GM12878 (cell line): Measurements from ENCODE around the gene DCTPP1. TPM values are rescaled to one million over a fixed set of nuclear protein-coding genes. Genes with fewer than 3 reads are reported as not detected.

ENCODE experiments used
- ATAC-seq: fragments of 200-7000 bp; cut with Tn5 transposase; 3 replicates; pipeline ENCODE4 v1.9.1; 2020; ENCODE audit warnings: mild to moderate bottlenecking, moderate library complexity
- BruUV-seq: library from RNA; stranded (reverse); fragments of 400-500 nt; replicated peaks from 2 replicates; lab custom pipeline; 2021; lab: Mats Ljungman, UMichigan
- CTCF ChIA-PET: fragments of 300-600 bp; sonication (Branson Sonifier 250); formaldehyde crosslinking; extraction: SDS; loops from one replicate; lab custom pipeline; 2021; ENCODE audit warnings: inconsistent platforms; lab: Yijun Ruan, JAX
- POLR2A ChIA-PET: fragments of 350-600 bp; formaldehyde crosslinking; extraction: SDS; loops from one replicate; lab custom pipeline; 2021; ENCODE audit warnings: inconsistent platforms; lab: Charles Lee
- RAD21 ChIA-PET: fragments of 300-600 bp; sonication (Branson Sonifier 250); formaldehyde crosslinking; loops from one replicate; lab custom pipeline; 2023; ENCODE audit warnings: antibody characterized with exemption; ENCODE audit not compliant: unreplicated experiment; lab: Charles Lee
- SMC1A ChIA-PET: fragments of 300-600 bp; sonication (Branson Sonifier 250); formaldehyde crosslinking; loops from one replicate; lab custom pipeline; 2023; ENCODE audit not compliant: unreplicated experiment, uncharacterized antibody; lab: Charles Lee
- DNase-seq: peaks from one replicate; pipeline ENCODE4 v3.0.0-alpha.2; 2011; ENCODE audit warnings: low read depth, low spot score
- FAIRE-seq: peaks from 3 replicates; lab custom pipeline; 2011; peaks lifted over from hg19 to GRCh38; lab: Jason Lieb, UNC
- H2AFZ ChIP-seq: 2 replicates; pipeline ENCODE4 v1.6.0; 2011; ENCODE audit warnings: low read depth, low read length, control low read depth; ENCODE audit not compliant: control insufficient read depth
- H3K27ac ChIP-seq: 2 replicates; pipeline ENCODE4 v1.5.1; 2011; ENCODE audit warnings: control low read depth; ENCODE audit not compliant: control insufficient read depth, insufficient read depth
- H3K27me3 ChIP-seq, 2 experiments: replicated peaks in 1 of 2; 2 replicates each; pipeline versions ENCODE4 v1.6.0 to v1.6.1; 2011; ENCODE audit warnings: low read length in 1 of 2; ENCODE audit not compliant: control insufficient read depth in 2 of 2, insufficient read depth in 2 of 2
- H3K36me3 ChIP-seq, 2 experiments: 2 replicates each; pipeline ENCODE4 v1.5.1; 2011; ENCODE audit warnings: low read length in 1 of 2; ENCODE audit not compliant: control insufficient read depth in 2 of 2, insufficient read depth in 2 of 2
- H3K4me1 ChIP-seq: 2 replicates; pipeline ENCODE4 v1.6.1; 2011; ENCODE audit warnings: mild to moderate bottlenecking, low read length, moderate library complexity, mixed read lengths; ENCODE audit not compliant: control insufficient read depth, insufficient read depth
- H3K4me2 ChIP-seq: 2 replicates; pipeline ENCODE4 v1.6.0; 2011; ENCODE audit warnings: control low read depth; ENCODE audit not compliant: control insufficient read depth, insufficient read depth
- H3K4me3 ChIP-seq: fragments of 200-600 bp; sonication (generic); 2 replicates; pipeline ENCODE4 v1.5.1; 2016
- H3K79me2 ChIP-seq: 2 replicates; pipeline ENCODE4 v1.6.0; 2011; ENCODE audit warnings: low read length; ENCODE audit not compliant: control insufficient read depth, insufficient read depth
- H3K9ac ChIP-seq: 2 replicates; pipeline ENCODE4 v1.8.0; 2011; ENCODE audit warnings: low read length, control low read depth, mixed read lengths; ENCODE audit not compliant: control insufficient read depth, insufficient read depth
- H3K9me3 ChIP-seq: replicated peaks from 3 replicates; pipeline ENCODE4 v1.5.1; 2011; ENCODE audit warnings: mild to moderate bottlenecking, low read length; ENCODE audit not compliant: control insufficient read depth, insufficient read depth
- H4K20me1 ChIP-seq: 2 replicates; pipeline ENCODE4 v1.6.0; 2011; ENCODE audit not compliant: control insufficient read depth, insufficient read depth
- BRCA1 ChIP-seq: IDR thresholded peaks from 2 replicates; pipeline ENCODE4 v1.6.1; 2011; ENCODE audit warnings: low read depth, low read length, improper control_type of control experiment
- CHD1 ChIP-seq: IDR thresholded peaks from 2 replicates; pipeline ENCODE4 v1.6.1; 2012; ENCODE audit warnings: low read depth, low read length, improper control_type of control experiment
- CREM ChIP-seq: IDR thresholded peaks from 2 replicates; pipeline ENCODE4 v1.6.1; 2014; ENCODE audit warnings: antibody characterized with exemption, low read depth
- DPF2 ChIP-seq: fragments of 450-650 bp; IDR thresholded peaks from 2 replicates; pipeline ENCODE4 v1.6.1; 2017; ENCODE audit warnings: mild to moderate bottlenecking
- IKZF2 ChIP-seq, 2 experiments: fragments of 450-650 bp; IDR thresholded peaks; 2 replicates each; pipeline ENCODE4 v1.6.1; 2017; ENCODE audit warnings: mild to moderate bottlenecking in 2 of 2, moderate library complexity in 2 of 2
- IRF4 ChIP-seq: IDR thresholded peaks from 2 replicates; pipeline ENCODE4 v1.6.1; 2011; ENCODE audit warnings: low read depth, low read length
- NR2F1 ChIP-seq: fragments of 450-650 bp; conservative IDR thresholded peaks from 2 replicates; pipeline ENCODE4 v1.6.1; 2017; ENCODE audit warnings: mild to moderate bottlenecking
- SIN3A ChIP-seq: IDR thresholded peaks from 2 replicates; pipeline ENCODE4 v1.6.1; 2012; ENCODE audit warnings: low read depth, low read length, improper control_type of control experiment
- STAT1 ChIP-seq: fragments of 450-650 bp; conservative IDR thresholded peaks from 2 replicates; pipeline ENCODE4 v1.6.1; 2014; ENCODE audit warnings: antibody characterized with exemption, mild to moderate bottlenecking
- WGBS: methylation state at CpG from one replicate; pipeline ENCODE4 v1.1.6; 2016; ENCODE audit warnings: low lambda C conversion rate; ENCODE audit not compliant: insufficient replicate concordance, insufficient coverage; ENCODE audit errors: missing lambda C conversion rate; 5-methylcytosine and 5-hydroxymethylcytosine counted together
- in situ Hi-C: fragments of 300-500 bp; cut with MboI; formaldehyde crosslinking; loops from 9 replicates; pipeline ENCODE4 v1.14.3; 2018; ENCODE audit warnings: mixed read lengths
- intact Hi-C: fragments of 100-400 bp; cut with micrococcal nuclease; formaldehyde crosslinking; loops from one replicate; pipeline ENCODE4 v1.14.2; 2022; ENCODE audit not compliant: unreplicated experiment
- polyA plus RNA-seq, 11 experiments: library from polyadenylated mRNA; depleted of rRNA in 4 of 11; unstranded in 6 of 11; stranded (reverse) in 5 of 11; fragments of >200 nt; fragmentation: Nextera tagmentation in 4 of 11; fragmentation: Illumina TruSeq in 1 of 11; extraction: Ambion mirVana in 4 of 11; extraction: Trizol in 1 of 11; gene quantifications; 1 replicate in 1 of 11; 2 replicates in 10 of 11; pipeline versions ENCODE4 v1.2.1 to v1.2.3, GENCODE V29; 2011 to 2016; ENCODE audit warnings: inconsistent platforms in 2 of 11, missing spikeins in 2 of 11, low read depth in 1 of 11
- total RNA-seq, 4 experiments: library from RNA; depleted of rRNA in 3 of 4; stranded (reverse); fragments of >200 nt in 3 of 4; fragmentation: Illumina TruSeq in 1 of 4; extraction: Trizol in 1 of 4; gene quantifications; 2 replicates each; pipeline versions ENCODE4 v1.2.1 to v1.2.3, GENCODE V29; 2013 to 2021
- TF ChIP-seq, protein P1 (sequence below): fragments of 450-650 bp; IDR thresholded peaks from 2 replicates; pipeline ENCODE4 v1.6.1; 2016; ENCODE audit warnings: mild to moderate bottlenecking, moderate library complexity, borderline replicate concordance
- TF ChIP-seq, protein P2 (sequence below): IDR thresholded peaks from 2 replicates; pipeline ENCODE4 v1.6.1; 2012; ENCODE audit warnings: low read depth, low read length, improper control_type of control experiment
- TF ChIP-seq, protein P3 (sequence below): fragments of 450-650 bp; IDR thresholded peaks from 2 replicates; pipeline ENCODE4 v1.6.1; 2018; ENCODE audit warnings: borderline replicate concordance, mild to moderate bottlenecking; ENCODE audit not compliant: partially characterized antibody
- TF ChIP-seq, protein P4 (sequence below): IDR thresholded peaks from 2 replicates; pipeline ENCODE4 v1.6.1; 2012; ENCODE audit warnings: low read length, inconsistent platforms

Gene DCTPP1
- total and polyA plus RNA-seq, 10 of the 15 experiments (the other 5 are each of a cell fraction or from before 2014, with no cell fraction given) = 72.1 to 266 (median 157) TPM

DNA sequence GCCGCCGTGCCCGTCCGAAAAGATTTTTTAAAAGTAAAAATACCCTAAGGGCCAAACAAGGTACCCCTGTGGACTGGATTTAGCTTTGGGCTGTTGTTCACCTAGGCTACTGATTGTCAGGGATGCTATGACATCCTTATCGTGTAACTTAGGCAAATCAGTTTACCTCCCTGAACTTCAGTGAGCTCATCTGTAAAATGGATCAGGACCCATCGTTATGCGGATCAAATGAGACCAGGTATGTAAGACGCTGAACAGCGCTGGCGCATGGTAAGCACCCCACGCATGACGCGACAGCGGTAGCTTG lies 23.1 kb downstream of the DCTPP1 start:
- DNase-seq = no peak
- Histone ChIP-seq H3K79me2 (no peaks in the 10 kb centered on the region; the same call in 1 of the 2 replicates), H3K36me3 (peaks cover 0 to 2% of the 10 kb centered on the region in 2 experiments; a peak in 1 of 4 replicates), H3K4me1 (peaks cover 14% of the 10 kb centered on the region), H3K27me3 (no peaks in the 10 kb centered on the region; a peak in 1 of 4 replicates), H3K27ac (no peak overlapping the region), H3K9me3 (no peaks in the 10 kb centered on the region), H3K4me3 (peak overlapping the region; percentile 83), H3K9ac (peak overlapping the region; percentile 0; the same call in 1 of the 2 replicates), H4K20me1 (no peaks in the 10 kb centered on the region), H2AFZ (peak overlapping the region; percentile 55), H3K4me2 (peak overlapping the region; percentile 19)
- FAIRE-seq = no peak
- intact Hi-C loops (loop anchor here (5.0 kb wide), 1 partner anchor 314 kb away; the partner anchor contains the start of gene TBX6), in situ Hi-C loops (loop anchor here (5.0 kb wide), 1 partner anchor 314 kb away; the partner anchor contains the start of gene TBX6)
- no TSS peak for BruUV-seq
- SMC1A ChIA-PET = interaction anchor here (0.6 to 3.4 kb wide), 7 partner anchors 11 to 191 kb away, joined by 3 to 15 read pairs (median 5); partner anchors contain the start of genes DCTPP1, SEPTIN1 and ZNF48
- 21% methylated on average over 14 of the region's 14 CpGs for WGBS
- CTCF ChIA-PET = interaction anchor here (0.6 to 8.1 kb wide), 11 partner anchors 12 to 315 kb away, joined by 3 to 70 read pairs (median 4); partner anchors contain the start of genes DCTPP1, SEPTIN1, TBC1D10B and TBX6
- POLR2A ChIA-PET = interaction anchor here (0.6 to 2.4 kb wide), 7 partner anchors 9 to 315 kb away, joined by 3 to 12 read pairs (median 6); partner anchors contain the start of genes SEPTIN1, TBX6 and ZNF48
- peak; percentile 9 for ATAC-seq
- TF ChIP-seq IRF4 = no peak
- no peak for TF ChIP-seq DPF2
- TF ChIP-seq, protein P1, sequence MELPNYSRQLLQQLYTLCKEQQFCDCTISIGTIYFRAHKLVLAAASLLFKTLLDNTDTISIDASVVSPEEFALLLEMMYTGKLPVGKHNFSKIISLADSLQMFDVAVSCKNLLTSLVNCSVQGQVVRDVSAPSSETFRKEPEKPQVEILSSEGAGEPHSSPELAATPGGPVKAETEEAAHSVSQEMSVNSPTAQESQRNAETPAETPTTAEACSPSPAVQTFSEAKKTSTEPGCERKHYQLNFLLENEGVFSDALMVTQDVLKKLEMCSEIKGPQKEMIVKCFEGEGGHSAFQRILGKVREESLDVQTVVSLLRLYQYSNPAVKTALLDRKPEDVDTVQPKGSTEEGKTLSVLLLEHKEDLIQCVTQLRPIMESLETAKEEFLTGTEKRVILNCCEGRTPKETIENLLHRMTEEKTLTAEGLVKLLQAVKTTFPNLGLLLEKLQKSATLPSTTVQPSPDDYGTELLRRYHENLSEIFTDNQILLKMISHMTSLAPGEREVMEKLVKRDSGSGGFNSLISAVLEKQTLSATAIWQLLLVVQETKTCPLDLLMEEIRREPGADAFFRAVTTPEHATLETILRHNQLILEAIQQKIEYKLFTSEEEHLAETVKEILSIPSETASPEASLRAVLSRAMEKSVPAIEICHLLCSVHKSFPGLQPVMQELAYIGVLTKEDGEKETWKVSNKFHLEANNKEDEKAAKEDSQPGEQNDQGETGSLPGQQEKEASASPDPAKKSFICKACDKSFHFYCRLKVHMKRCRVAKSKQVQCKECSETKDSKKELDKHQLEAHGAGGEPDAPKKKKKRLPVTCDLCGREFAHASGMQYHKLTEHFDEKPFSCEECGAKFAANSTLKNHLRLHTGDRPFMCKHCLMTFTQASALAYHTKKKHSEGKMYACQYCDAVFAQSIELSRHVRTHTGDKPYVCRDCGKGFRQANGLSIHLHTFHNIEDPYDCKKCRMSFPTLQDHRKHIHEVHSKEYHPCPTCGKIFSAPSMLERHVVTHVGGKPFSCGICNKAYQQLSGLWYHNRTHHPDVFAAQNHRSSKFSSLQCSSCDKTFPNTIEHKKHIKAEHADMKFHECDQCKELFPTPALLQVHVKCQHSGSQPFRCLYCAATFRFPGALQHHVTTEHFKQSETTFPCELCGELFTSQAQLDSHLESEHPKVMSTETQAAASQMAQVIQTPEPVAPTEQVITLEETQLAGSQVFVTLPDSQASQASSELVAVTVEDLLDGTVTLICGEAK = no peak
- TF ChIP-seq STAT1 = no peak
- TF ChIP-seq SIN3A = no peak
- peak; percentile 8; the same call in 1 of the 2 replicates for TF ChIP-seq CREM
- TF ChIP-seq BRCA1 = no peak
- TF ChIP-seq, protein P2, sequence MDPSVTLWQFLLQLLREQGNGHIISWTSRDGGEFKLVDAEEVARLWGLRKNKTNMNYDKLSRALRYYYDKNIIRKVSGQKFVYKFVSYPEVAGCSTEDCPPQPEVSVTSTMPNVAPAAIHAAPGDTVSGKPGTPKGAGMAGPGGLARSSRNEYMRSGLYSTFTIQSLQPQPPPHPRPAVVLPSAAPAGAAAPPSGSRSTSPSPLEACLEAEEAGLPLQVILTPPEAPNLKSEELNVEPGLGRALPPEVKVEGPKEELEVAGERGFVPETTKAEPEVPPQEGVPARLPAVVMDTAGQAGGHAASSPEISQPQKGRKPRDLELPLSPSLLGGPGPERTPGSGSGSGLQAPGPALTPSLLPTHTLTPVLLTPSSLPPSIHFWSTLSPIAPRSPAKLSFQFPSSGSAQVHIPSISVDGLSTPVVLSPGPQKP = no peak
- TF ChIP-seq CHD1 = no peak
- TF ChIP-seq, protein P3, sequence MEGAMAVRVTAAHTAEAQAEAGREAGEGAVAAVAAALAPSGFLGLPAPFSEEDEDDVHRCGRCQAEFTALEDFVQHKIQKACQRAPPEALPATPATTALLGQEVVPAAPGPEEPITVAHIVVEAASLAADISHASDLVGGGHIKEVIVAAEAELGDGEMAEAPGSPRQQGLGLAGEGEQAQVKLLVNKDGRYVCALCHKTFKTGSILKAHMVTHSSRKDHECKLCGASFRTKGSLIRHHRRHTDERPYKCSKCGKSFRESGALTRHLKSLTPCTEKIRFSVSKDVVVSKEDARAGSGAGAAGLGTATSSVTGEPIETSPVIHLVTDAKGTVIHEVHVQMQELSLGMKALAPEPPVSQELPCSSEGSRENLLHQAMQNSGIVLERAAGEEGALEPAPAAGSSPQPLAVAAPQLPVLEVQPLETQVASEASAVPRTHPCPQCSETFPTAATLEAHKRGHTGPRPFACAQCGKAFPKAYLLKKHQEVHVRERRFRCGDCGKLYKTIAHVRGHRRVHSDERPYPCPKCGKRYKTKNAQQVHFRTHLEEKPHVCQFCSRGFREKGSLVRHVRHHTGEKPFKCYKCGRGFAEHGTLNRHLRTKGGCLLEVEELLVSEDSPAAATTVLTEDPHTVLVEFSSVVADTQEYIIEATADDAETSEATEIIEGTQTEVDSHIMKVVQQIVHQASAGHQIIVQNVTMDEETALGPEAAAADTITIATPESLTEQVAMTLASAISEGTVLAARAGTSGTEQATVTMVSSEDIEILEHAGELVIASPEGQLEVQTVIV = no peak
- TF ChIP-seq, protein P4, sequence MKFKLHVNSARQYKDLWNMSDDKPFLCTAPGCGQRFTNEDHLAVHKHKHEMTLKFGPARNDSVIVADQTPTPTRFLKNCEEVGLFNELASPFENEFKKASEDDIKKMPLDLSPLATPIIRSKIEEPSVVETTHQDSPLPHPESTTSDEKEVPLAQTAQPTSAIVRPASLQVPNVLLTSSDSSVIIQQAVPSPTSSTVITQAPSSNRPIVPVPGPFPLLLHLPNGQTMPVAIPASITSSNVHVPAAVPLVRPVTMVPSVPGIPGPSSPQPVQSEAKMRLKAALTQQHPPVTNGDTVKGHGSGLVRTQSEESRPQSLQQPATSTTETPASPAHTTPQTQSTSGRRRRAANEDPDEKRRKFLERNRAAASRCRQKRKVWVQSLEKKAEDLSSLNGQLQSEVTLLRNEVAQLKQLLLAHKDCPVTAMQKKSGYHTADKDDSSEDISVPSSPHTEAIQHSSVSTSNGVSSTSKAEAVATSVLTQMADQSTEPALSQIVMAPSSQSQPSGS = no peak
- 0 out of 4 replicates have a peak, but pooled peaks of 1 of the 2 experiments have one; percentile 49 for TF ChIP-seq IKZF2 (IDR thresholded peaks at IDR 0.05)
- no peak for TF ChIP-seq NR2F1
- RAD21 ChIA-PET = interaction anchor here (0.5 to 4.4 kb wide), 11 partner anchors 11 to 315 kb away, joined by 3 to 33 read pairs (median 7); partner anchors contain the start of genes DCTPP1, SEPTIN1, TBC1D10B and TBX6
